Activated naive CD8-positive, alpha-beta T cell treated with anti-CD3 and anti-CD28 coated beads for 36 hours (primary cell): ENCODE measurements around the gene OLFM1. TPM values are rescaled to one million over a fixed set of nuclear protein-coding genes. Genes with fewer than 3 reads are reported as not detected.
"Not testable (repeated sequence)": the region's sequence is repeated elsewhere in the genome, so short reads cannot be mapped to it uniquely, and the experiment has no call there.

Experiments used
- DNase-seq: peaks from one replicate; pipeline ENCODE4 v3.0.0; 2021
- H3K27ac Mint-ChIP-seq: one replicate; pipeline ENCODE4 v1.8.0; 2022; ENCODE audit warnings: mild to moderate bottlenecking, moderate library complexity, mixed read lengths
- H3K27me3 Mint-ChIP-seq: one replicate; pipeline ENCODE4 v1.8.0; 2022; ENCODE audit warnings: mild to moderate bottlenecking, mixed read lengths
- H3K36me3 Mint-ChIP-seq: one replicate; pipeline ENCODE4 v1.8.0; 2021; ENCODE audit warnings: mild to moderate bottlenecking, mixed read lengths
- H3K4me1 Mint-ChIP-seq: one replicate; pipeline ENCODE4 v1.8.0; 2021; ENCODE audit warnings: mixed read lengths
- H3K4me3 Mint-ChIP-seq: one replicate; pipeline ENCODE4 v1.8.0; 2022; ENCODE audit warnings: mild to moderate bottlenecking, moderate library complexity, mixed read lengths
- H3K9me3 Mint-ChIP-seq: one replicate; pipeline ENCODE4 v1.8.0; 2022; ENCODE audit warnings: mixed read lengths
- total RNA-seq, 2 experiments: library from RNA; stranded (reverse); gene quantifications; one replicate each; pipeline ENCODE4 v1.2.3, GENCODE V29; 2021

Gene OLFM1
- total RNA-seq, 2 experiments from 2014 or later: not detected

- not testable (repeated sequence) for H3K27ac Mint-ChIP-seq, H3K36me3 Mint-ChIP-seq, H3K27me3 Mint-ChIP-seq, H3K4me1 Mint-ChIP-seq, H3K4me3 Mint-ChIP-seq, DNase-seq, H3K9me3 Mint-ChIP-seq
Observed at GRCh38 chr9:135162599-135162998, 75.1 kb downstream of the OLFM1 start.

DNA sequence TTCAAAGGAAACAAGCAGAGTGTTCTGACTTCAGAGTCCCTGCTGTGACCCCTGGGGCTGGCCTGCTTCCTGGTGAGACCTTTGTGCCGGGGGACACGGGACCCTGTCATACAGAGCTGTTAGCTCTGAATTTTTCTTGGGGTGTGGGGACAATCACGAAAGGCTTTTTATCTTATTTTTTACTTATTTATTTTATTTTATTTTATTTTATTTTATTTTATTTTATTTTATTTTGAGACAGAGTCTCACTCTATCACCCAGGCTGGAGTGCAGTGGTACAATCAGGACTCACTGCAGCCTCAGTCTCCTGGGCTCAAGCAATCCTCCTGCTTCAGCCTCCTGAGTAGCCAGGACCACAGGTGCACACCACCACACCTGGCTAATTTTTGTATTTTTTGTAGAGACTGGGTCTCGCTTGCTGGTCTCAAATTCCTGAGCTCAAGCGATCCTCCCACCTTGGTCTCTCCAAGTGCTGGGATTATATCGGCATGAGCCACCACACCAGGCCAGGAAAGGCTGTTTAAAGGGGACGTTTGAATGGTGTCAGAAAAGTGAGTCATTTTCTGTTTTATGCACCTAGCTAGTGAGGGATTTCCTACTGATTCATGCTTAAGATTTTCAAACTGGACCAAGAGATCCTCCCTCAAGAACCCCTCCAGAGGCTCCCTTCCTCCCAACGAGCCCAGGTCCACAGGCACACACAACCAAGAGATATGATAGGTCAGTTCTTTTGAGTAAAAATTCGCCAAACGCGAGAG, 75.7 kb downstream of the OLFM1 start:
- no peak overlapping the region for H3K27ac Mint-ChIP-seq
- H3K4me3 Mint-ChIP-seq: no peak overlapping the region
- DNase-seq: no peak
- no peaks in the 10 kb centered on the region for H3K36me3 Mint-ChIP-seq
- no peaks in the 10 kb centered on the region for H3K4me1 Mint-ChIP-seq
- H3K9me3 Mint-ChIP-seq: no peaks in the 10 kb centered on the region
- peaks cover 4% of the 10 kb centered on the region for H3K27me3 Mint-ChIP-seq

DNA sequence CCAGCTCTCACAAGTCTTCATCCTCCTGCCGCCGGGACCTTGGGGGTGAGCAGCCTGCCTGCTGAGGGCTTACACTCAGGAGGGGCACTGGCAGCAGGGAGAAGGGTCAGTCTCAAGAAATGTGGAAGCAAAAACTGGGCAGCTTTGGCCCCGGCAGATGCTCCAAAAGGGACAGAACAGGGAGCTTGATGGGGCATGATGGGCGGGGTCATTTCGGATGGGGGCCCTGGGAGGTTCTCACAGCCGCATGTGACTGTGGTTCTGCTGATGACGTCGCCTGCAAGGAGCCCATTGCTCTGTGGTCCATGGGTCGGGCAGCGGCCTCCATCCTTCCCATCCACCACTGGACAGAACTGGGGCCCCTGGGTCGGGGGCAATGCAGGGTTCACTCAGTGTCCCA, 76.6 kb downstream of the OLFM1 start:
- Mint-ChIP-seq H3K9me3 (no peaks in the 10 kb centered on the region), H3K27me3 (peaks cover 4% of the 10 kb centered on the region), H3K27ac (no peak overlapping the region), H3K36me3 (no peaks in the 10 kb centered on the region), H3K4me1 (no peaks in the 10 kb centered on the region), H3K4me3 (no peak overlapping the region)
- DNase-seq: no peak

DNA sequence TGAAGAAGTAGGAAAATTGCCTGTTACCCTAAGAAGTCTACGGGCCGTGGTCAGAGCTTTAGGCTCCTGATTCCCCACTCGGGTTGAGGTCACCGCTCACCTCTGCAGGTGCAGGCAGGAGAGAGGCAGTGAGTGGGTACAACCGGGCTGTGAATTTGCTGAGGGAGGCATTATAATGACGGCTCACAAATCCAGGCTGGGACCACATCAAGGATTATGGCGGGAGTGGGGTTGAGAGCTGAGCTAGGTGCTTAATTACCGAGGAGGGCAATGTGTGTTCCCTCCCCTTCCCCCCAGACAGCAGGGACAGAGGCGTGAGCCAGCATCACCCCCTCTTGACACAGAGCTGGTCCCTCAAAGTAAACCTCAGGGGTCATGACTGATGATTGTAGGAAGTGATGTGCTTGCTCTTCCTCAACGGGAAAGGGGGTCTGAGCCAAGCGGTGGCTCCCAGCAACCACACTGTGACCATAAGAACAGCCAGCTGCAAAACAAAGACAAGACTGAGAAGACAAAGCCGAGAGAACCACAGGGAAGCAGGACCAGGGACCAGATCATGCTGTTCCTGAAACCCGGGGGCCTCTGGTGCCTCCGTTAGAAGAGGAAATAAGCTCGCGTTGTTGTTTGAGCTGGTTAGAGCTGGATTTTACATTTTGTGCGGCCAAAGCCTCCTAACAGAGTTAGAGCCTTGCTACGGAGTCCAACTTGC, 77.7 kb downstream of the OLFM1 start:
- Mint-ChIP-seq H3K4me1 (no peaks in the 10 kb centered on the region), H3K9me3 (no peaks in the 10 kb centered on the region), H3K36me3 (no peaks in the 10 kb centered on the region), H3K27me3 (peaks cover 4% of the 10 kb centered on the region), H3K4me3 (no peak overlapping the region), H3K27ac (no peak overlapping the region)
- no peak for DNase-seq

DNA sequence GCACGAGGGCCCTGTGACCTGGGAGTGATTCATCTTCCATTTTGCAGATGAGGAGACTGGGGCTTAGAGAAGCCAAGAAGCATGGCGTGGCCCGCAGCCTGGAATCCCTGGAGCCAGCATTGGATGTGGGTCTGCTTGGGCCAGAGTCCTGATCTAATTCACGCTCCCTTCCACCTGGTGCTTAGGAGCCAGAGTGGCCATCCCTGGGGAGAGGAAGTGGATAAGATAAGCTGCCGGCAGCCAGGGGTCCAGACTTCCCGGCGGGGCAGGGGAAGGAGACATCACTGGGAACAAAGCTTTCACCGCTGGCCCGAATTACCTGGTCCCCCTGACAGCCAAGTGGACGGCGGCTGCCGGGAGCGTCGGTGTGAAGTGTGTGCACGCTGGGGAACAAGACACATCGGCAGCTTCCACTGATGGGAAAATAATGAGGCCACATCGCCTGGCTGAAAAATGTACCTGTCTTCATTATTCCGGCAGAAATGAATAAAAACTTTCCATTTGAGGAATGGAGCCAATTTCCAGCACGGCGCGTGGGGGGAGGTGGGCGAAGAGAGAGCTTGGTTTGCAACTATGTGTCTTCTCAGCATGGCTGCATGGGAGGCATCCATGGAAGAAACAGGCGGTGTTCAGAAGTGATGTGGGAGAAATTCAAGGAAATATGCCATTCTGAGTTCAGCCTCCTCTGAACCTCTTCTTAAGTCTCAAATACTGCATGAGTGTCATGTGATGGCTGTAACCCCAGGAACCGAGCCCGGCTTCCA, 78.5 kb downstream of the OLFM1 start:
- no peak for DNase-seq
- H3K9me3 Mint-ChIP-seq: no peaks in the 10 kb centered on the region
- H3K36me3 Mint-ChIP-seq: no peaks in the 10 kb centered on the region
- no peaks in the 10 kb centered on the region for H3K4me1 Mint-ChIP-seq
- H3K27ac Mint-ChIP-seq: no peak overlapping the region
- no peak overlapping the region for H3K4me3 Mint-ChIP-seq
- H3K27me3 Mint-ChIP-seq: peaks cover 4% of the 10 kb centered on the region

DNA sequence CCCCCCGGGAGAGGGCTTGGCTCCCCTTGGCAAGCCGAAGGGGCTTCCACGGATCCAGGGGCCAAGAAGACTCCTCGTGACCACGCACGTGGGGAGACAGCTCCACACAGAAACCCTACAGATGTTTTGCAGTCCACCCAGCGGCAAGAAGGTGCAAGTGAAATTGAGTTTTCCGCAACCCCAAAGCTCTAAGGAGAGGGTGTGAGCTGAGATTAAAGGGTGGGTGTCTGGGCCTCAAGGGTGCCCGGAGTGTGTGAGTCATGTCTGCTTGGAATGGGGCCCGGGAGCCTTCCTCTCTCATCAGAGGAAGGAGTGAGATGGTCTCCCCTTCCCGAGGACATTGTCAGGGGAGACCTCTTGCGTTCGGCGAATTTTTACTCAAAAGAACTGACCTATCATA, 79.1 kb downstream of the OLFM1 start:
- Mint-ChIP-seq H3K9me3 (no peaks in the 10 kb centered on the region), H3K4me1 (no peaks in the 10 kb centered on the region), H3K4me3 (no peak overlapping the region), H3K36me3 (no peaks in the 10 kb centered on the region), H3K27ac (no peak overlapping the region), H3K27me3 (peaks cover 4% of the 10 kb centered on the region)
- DNase-seq: no peak

DNA sequence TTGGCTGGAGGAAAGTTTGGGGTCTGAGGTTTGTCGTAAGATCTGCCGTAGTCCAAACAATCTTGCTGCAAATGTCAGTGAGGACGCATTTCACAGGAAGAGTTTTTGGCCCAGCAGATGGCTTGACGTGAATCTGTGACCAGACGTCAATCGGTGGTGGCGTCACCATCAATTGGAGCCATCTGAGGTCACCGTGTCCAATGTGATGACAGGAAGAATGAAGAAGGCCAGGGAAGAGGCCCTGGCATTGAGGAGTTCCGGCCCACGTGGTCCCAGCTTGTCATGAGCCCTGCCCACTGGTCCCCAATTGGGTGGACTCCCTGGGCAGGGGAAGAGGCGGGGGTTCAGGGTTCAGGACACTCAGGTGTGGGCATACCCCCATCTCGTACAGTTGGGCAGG, 79.9 kb downstream of the OLFM1 start:
- H3K27me3 Mint-ChIP-seq: peaks cover 4% of the 10 kb centered on the region
- H3K4me1 Mint-ChIP-seq: no peaks in the 10 kb centered on the region
- H3K27ac Mint-ChIP-seq: no peak overlapping the region
- no peaks in the 10 kb centered on the region for H3K36me3 Mint-ChIP-seq
- no peak overlapping the region for H3K4me3 Mint-ChIP-seq
- H3K9me3 Mint-ChIP-seq: no peaks in the 10 kb centered on the region
- no peak for DNase-seq

GRCh38 chr9:135167849-135168655, 80.6 kb downstream of the OLFM1 start:
- H3K4me3 Mint-ChIP-seq: no peak overlapping the region

DNA sequence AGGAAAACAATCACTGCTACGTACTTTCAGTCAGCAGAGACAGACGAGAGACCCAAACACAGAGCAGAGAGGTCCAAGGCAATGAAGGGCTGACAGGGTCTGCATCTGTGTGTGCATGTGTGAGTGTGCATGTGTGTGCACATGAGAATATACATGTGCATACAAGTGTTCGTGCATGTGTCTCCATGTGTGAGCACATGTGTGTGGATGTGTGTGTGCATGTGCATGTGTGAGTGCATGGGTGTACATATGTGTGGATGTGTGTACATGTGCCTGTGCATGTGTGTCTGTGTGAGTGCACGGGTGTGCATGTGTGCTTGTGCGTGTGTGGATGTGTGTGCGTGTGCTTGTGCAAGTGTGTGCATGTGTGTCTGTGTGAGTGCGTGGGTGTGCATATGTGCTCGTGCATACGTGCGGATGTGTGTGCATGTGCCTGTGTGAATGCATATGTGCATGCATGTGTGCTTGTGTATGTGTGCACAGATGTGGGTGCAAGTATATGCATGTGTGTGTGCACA, 82.3 kb downstream of the OLFM1 start:
- no peaks in the 10 kb centered on the region for H3K36me3 Mint-ChIP-seq
- H3K4me3 Mint-ChIP-seq: no peak overlapping the region
- no peaks in the 10 kb centered on the region for H3K9me3 Mint-ChIP-seq
- H3K27me3 Mint-ChIP-seq: peaks cover 4% of the 10 kb centered on the region
- DNase-seq: no peak
- H3K4me1 Mint-ChIP-seq: no peaks in the 10 kb centered on the region
- no peak overlapping the region for H3K27ac Mint-ChIP-seq

More at GRCh38 chr9:135167849-135168655, 80.6 kb downstream of the OLFM1 start:
- H3K27ac Mint-ChIP-seq: no peak overlapping the region
- H3K9me3 Mint-ChIP-seq: no peaks in the 10 kb centered on the region
- H3K4me1 Mint-ChIP-seq: no peaks in the 10 kb centered on the region
- DNase-seq: no peak
- H3K27me3 Mint-ChIP-seq: peaks cover 4% of the 10 kb centered on the region
- no peaks in the 10 kb centered on the region for H3K36me3 Mint-ChIP-seq

GRCh38 chr9:135170535-135170934, 83.1 kb downstream of the OLFM1 start:
- peaks cover 4% of the 10 kb centered on the region for H3K27me3 Mint-ChIP-seq
- no peak overlapping the region for H3K4me3 Mint-ChIP-seq
- H3K4me1 Mint-ChIP-seq: no peaks in the 10 kb centered on the region
- H3K36me3 Mint-ChIP-seq: no peaks in the 10 kb centered on the region
- no peak for DNase-seq
- H3K9me3 Mint-ChIP-seq: no peaks in the 10 kb centered on the region
- H3K27ac Mint-ChIP-seq: no peak overlapping the region

Other genes starting within 250 kb of the OLFM1 start
- gene FCN2, start 206.9 kb upstream of the OLFM1 start, total RNA-seq: not detected
- gene FCN1, start 169.8 kb upstream of the OLFM1 start, total RNA-seq: not detected